GM19099 (cell line): ENCODE measurements around the gene SIRPB1.

Experiments
- POLR2A ChIP-seq: IDR thresholded peaks from 3 replicates; pipeline ENCODE4 v1.6.1; 2011; ENCODE audit warnings: low read depth; ENCODE audit not compliant: insufficient read length; ENCODE audit errors: extremely low read depth

The SIRPB1 gene

DNA sequence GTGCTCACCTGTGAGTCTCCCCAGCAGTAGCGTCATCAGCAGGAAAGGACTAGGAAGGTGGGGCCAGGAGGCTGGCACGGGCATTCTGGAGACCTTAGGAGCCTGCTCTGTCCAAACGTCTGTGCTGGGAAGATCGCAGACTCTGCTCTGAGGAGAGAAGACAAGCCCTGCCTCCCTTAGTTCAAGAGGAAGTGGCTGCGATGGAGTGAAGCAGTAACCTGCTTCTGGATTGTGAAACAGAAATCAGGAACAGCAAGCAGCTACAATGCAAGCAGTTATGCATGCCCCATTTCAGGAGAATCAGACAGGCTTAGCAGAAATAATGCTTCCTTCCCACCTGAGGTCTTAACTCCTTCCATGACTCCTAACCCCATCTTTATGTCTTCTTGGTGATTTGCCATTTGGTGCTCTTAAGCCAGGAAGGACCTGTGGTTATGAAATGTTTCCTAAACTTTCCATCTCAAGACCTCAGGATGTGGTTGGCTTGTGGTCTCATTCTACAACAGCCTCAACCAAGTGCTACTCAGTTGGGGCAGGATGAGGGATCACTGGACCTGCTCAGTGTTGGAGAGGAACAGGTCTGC, at the start of gene SIRPB1:
Gene SIRPB1, minus strand, starts transcription at position 149 of the 584 bp plus-strand sequence. Its CDS starts 65 bp downstream, at position 84.
- no peak for TF ChIP-seq POLR2A

DNA sequence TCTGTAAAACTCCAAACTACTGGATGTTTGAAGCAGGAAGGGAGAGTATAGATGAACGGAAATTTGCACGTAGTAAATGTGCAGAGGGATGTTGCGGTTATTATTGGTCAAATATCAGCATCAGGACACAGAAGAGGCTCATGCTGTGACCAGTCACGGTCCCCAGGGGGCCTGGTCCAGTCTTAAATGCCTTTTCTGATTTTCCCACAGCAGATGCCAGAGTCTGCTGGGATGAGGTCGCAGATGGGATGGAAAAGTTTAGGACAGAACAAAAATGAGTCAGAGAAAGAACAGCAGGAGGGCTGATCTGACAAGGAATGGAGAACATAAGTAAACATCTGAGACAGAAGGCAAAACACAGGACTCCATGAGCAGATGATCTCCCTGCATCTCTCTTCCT, 49.5 kb upstream of the SIRPB1 start:
- TF ChIP-seq POLR2A, result no peak

DNA sequence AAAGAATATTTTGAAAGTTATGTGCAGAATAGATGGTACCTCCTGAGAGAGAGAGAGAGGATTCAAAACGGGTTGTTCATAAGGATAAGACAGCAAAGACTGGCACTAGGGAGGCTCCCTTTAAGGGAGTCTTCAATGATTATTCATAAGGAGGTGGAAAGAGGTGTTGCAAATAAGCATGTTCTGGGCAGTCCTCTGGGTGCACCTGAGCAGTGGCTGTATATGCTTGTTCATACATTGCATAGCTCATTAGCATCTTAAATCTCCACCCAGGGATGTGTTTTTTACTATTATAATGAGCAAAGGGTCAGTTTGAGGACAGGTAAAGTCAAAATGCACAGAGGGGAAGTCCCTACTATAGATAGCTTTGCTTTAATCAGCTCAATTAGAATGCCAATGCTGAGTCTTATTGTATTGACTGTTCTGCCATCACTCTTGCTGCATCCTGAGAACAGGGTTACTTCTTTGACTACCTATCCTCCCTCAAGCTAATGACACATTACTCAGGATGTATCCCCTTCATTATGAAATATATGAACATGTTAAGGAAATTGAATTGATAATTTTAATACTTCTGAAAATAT, 47.8 kb upstream of the SIRPB1 start:
- TF ChIP-seq POLR2A, result no peak

DNA sequence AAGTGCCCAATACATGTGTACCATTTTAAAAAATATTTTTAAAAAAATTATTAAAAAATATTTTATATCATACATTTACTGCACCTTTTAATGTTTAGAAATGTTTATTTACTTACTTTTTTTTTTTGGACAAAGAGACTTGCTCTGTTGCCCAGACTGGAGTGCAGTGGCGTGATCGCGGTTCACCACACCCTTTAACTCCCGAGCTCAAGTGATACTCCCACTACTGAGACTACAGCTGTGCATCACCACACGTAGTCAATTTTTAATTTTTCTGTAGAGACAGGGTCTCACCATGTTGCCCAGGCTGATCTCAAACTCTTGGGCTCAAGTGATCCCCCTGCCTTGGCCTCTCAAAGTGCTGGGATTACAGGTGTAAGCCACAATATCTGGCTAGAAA, 47.0 kb upstream of the SIRPB1 start:
- no peak for TF ChIP-seq POLR2A

DNA sequence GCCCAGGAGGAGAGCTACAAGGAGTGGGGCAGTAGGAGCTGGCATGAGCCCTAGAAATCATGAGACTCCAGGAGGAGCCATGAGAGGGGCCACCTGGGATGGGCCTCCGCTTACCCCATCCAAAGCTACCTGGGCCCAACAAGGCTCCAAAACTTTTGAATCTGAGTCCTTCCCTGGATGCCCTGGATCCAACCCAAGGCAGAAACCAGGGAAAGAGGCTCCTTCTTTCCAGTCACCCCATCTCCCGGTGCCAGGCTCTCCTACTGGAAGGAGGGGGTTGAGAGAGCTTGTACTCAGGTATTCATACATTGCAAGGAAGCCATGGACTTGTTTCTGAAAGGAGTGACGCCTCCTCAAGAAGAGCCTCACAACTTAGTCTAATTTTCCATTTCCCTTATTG, 45.5 kb upstream of the SIRPB1 start:
- no peak for TF ChIP-seq POLR2A

DNA sequence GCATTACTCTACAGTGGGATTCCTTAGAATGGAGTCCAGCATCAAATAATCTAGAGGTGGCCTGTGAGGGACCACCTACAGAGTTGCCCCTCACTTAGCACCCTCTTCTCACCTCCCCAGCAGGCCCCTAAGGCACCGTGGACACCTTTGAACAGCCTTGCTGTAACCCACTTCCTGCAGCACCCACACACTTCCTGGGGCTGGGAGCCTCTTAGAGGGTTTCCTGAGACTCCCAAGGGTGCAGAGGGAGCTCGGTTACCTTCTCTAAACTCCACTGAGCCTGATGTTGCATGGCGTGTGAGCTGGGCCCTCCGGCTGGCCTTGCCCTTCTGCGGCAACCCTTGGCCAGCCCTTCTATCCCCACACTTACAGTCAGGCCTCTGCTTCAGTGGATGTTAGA, 45.1 kb upstream of the SIRPB1 start:
- TF ChIP-seq POLR2A, result no peak

DNA sequence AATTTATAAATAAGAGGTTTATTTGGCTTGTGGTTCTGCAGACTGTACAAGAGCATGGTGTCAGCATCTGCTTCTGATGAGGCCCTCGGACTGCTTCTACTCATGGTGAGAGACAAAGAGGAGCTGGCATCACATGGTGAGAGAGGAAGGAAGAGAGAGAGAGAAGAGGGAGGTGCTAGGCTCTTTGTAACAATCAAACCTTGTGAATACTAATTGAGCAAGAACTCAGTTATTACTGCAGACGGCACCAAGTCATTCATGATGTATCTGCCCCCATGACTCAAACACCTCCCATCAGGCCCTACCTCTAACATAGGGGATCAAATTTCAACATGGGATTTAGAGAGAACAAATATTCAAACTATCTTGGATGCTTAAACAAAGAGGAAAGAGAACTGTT, 44.1 kb upstream of the SIRPB1 start:
- TF ChIP-seq POLR2A, result no peak

DNA sequence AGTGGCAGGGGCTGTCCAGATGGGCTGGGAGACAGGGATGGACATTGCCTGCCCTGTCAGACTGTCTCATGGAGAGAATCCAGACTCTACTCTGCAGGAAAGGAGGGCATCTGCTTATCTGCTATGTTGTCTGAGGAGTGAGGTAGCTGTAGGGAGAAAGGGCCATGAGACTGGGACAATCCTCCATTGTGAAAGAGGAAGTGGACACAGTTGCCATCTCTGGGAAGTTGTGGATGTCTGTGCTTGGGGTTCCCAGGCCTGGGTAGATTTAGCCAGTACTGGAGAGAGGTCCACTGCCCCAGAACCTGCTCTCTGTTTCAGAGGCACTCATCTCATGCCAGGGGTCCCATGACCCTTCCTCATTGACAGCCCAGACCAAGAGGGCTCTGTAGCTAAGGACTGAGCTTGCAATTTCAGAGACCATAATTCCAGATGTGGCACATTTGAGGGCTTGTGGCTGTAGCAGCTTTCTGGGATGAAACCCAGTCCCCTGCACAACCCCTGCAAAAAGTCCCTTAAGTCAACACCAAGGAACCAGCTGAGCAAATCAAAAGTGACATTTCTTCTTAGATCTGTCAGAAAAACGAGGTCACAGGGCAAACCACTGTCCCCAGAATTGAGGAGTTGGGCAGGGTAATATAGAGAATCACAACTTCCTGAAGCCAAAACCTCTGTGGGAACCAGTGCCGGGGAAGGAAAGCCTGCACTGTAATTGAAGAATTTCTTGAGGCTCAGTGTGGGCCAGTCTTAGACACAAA, 41.9 kb upstream of the SIRPB1 start:
- TF ChIP-seq POLR2A, result no peak

DNA sequence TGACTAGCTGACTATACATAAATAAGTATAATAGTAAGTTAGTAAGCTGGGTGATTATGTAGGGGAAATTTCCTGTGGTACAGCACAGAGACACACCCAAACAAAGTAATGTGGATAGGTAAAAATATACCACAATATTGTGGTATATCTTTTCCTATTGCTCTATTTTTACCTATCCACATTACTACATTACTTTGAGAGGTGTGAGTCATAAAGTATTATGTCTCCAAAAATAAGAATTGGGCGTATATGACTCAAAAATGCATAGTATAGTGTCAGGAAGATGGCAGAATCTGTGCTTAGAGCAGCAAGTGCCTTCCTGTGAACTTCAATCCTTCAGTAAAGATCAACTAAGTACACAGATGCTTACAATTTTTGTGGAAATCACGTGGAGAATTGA, 40.4 kb upstream of the SIRPB1 start:
- no peak for TF ChIP-seq POLR2A

DNA sequence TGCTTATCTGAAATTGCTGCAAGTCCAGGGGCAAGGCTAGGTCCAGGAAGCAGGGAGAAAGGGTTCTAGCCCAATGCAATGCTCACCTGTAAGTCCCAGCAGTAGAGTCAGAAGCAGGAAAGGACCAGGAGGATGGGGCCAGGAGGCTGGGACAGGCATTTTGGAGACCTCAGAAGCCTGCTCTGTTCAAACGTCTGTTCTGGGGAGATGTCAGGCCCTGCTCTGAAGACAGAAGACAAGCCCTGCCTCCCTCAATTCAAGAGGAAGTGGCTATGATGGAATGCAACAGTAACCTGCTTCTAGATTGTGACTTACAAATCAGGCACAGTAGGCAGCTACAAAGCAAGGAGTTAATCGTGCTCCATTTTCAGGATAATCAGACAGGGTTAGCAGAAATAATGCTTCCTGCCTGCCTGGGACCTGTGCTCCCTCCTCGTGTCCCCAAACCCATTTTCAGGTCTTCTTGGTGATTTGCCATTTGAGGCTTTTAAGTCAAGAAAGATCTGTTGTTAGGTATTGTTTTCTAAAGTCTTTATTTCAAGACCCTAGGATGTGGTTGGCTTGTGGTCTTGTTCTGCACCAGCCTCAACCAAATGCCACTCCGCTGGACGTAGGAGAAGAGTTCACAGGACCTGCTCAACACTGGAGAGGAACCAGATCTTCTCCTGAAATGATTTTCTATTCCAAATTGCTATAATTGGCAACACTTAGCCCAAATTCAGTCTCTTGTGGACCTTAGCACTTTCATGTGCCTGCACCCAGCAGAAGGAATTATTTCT, 37.9 kb upstream of the SIRPB1 start, which contains the start of gene SIRPG:
Gene SIRPG, minus strand, starts transcription at position 224 of the 779 bp plus-strand sequence. Its CDS starts 65 bp downstream, at position 159.
- no peak for TF ChIP-seq POLR2A

DNA sequence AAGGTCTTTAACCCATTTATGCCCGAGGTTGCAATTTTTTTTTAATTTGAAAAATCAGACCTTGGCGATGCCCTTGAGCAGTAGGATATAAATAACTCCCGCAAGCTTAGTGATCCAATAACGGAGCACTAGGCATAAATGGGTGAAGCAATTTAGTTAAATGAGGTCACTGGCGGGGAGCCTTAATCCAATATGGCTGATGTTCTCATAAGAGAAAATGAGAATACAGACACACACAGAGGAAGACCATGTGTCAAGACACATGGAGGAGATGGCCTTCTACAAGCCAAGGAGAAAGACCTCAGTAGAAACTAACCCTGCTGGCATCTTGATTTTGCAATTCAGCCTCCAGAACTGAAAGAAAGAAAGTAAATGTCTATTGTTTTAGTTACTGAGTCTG, 37.0 kb upstream of the SIRPB1 start:
- TF ChIP-seq POLR2A, result no peak

DNA sequence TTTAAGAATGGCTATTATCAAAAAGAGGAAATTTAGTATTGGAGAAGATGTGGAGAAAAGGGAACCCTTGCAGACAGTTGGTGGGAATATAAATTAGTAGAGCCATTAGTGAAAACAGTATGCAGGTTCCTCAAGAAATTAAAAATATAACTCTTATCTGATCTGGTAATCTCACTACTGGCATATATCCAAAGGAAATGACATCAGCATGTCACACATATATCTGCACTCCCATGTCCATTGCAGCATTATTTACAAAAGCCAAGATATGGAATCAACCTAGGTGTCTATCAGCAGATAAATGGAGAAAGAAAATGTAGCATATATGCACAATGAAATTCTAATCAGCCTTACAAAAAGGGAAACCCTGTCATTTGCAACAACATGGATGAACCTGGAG, 35.2 kb upstream of the SIRPB1 start:
- TF ChIP-seq POLR2A, result no peak

DNA sequence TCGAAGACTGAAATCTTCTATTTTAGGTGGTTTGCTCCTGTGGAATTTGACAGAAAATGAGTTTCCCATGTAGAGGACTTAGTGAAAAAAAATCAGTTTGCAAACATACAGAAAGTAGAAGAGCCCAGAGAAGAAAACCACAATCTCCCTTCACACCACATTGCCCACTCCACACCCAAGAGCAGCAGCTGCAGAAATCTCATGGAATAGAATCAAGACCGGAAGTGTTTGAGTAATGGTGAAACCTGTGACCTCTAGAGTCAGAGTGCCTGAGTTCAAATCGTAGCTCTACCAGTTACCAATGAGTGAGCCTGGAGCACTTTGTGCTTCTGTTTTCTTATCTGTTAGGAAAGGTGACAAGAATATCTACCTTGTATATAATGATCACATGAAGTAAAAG, 33.2 kb upstream of the SIRPB1 start:
- TF ChIP-seq POLR2A, result no peak

DNA sequence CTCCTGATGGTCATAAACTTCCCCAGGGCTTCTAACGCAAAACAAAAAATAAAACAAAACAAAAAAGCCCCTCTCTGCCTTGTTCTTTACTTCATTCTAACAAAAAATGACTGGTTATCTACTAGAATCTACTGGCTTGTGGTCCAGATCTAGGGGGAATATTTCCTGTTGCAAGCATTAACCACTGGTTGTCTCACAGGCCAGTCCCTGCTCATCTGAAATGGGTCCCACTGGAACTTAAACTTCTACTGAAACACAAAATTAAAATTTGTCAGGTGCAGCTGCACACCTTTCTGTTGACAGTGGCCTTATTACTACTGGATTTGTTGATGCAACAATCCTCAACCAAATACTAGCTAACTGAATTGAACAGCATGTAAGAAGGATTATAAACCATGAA, 32.3 kb upstream of the SIRPB1 start:
- no peak for TF ChIP-seq POLR2A
